Immature natural killer cell (primary cell): Measurements from ENCODE around the gene TTLL5. TPM values are rescaled to one million over a fixed set of nuclear protein-coding genes. Genes with fewer than 3 reads are reported as not detected.
A peak's percentile ranks its signal among the peaks of the same experiment; 100 is the strongest.
"Not testable (repeated sequence)": the region's sequence is repeated elsewhere in the genome, so short reads cannot be mapped to it uniquely, and the experiment has no call there.

Experiments used
- DNase-seq, 3 donors: peaks; one replicate each; pipeline ENCODE4 v3.0.0; 2022; ENCODE audit warnings: mixed read lengths in 1 of 3
- H3K27ac Mint-ChIP-seq, 6 donors: one replicate each; pipeline ENCODE4 v1.8.0; 2020; ENCODE audit warnings: mixed read lengths in 6 of 6, mild to moderate bottlenecking in 5 of 6, inconsistent platforms in 4 of 6, moderate library complexity in 3 of 6
- H3K27me3 Mint-ChIP-seq, 3 donors: one replicate each; pipeline ENCODE4 v1.8.0; 2020 to 2021; ENCODE audit warnings: low read depth in 3 of 3, mild to moderate bottlenecking in 3 of 3, mixed read lengths in 3 of 3, moderate library complexity in 3 of 3, inconsistent platforms in 1 of 3
- H3K36me3 Mint-ChIP-seq, 3 donors: one replicate each; pipeline ENCODE4 v1.8.0; 2020; ENCODE audit warnings: mixed read lengths in 3 of 3, inconsistent platforms in 2 of 3, mild to moderate bottlenecking in 2 of 3
- H3K4me1 Mint-ChIP-seq, 2 donors: one replicate each; pipeline ENCODE4 v1.8.0; 2020; ENCODE audit warnings: inconsistent platforms in 2 of 2, mild to moderate bottlenecking in 2 of 2, mixed read lengths in 2 of 2, moderate library complexity in 1 of 2
- H3K4me3 Mint-ChIP-seq, 5 donors: one replicate each; pipeline ENCODE4 v1.8.0; 2020; ENCODE audit warnings: mild to moderate bottlenecking in 5 of 5, mixed read lengths in 5 of 5, inconsistent platforms in 3 of 5, moderate library complexity in 3 of 5
- H3K9me3 Mint-ChIP-seq, 6 donors: one replicate each; pipeline ENCODE4 v1.8.0; 2020; ENCODE audit warnings: mild to moderate bottlenecking in 6 of 6, mixed read lengths in 6 of 6, inconsistent platforms in 4 of 6, moderate library complexity in 3 of 6
- polyA plus RNA-seq, 3 donors: library from polyadenylated mRNA; unstranded; fragments of 300-500 nt; fragmentation: Illumina TruSeq; gene quantifications; one replicate each; pipeline ENCODE4 v1.2.3, GENCODE V29; 2021

The TTLL5 gene
- polyA plus RNA-seq, 3 donors from 2014 or later = 6.9 to 10.4 TPM; not detected in 1

DNA sequence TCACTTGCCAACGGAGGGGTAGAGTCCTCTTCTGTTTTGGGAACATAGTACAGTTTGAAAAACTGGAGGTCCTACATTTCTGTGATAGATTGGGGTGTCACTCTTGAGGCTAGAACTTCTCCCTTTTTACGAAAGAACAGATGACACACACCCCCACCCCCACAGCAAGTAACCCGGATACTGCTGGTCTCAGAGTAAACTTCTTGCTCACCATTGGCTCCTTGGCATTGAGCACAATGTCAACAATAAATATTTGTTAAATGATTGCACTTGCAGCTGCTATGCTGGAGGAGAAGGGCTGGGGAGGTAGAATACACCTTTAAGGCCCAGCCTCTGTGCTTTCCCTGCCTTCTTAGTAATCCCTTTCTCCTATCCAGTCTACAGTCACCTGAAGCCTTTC, 170.9 kb downstream of the TTLL5 start:
- H3K27ac Mint-ChIP-seq = peak overlapping the region in 1 of 6 donors; percentile 62
- peaks cover 3 to 21% (median 15%) of the 10 kb centered on the region in 3 donors for H3K36me3 Mint-ChIP-seq
- peaks cover 14 to 22% of the 10 kb centered on the region in 2 donors for H3K4me1 Mint-ChIP-seq
- peak overlapping the region in 2 of 5 donors; percentile 6 to 48 for H3K4me3 Mint-ChIP-seq
- peaks cover 0 to 2% (median 0%) of the 10 kb centered on the region in 3 donors for H3K27me3 Mint-ChIP-seq
- no peaks in the 10 kb centered on the region for H3K9me3 Mint-ChIP-seq
- DNase-seq = no peak

DNA sequence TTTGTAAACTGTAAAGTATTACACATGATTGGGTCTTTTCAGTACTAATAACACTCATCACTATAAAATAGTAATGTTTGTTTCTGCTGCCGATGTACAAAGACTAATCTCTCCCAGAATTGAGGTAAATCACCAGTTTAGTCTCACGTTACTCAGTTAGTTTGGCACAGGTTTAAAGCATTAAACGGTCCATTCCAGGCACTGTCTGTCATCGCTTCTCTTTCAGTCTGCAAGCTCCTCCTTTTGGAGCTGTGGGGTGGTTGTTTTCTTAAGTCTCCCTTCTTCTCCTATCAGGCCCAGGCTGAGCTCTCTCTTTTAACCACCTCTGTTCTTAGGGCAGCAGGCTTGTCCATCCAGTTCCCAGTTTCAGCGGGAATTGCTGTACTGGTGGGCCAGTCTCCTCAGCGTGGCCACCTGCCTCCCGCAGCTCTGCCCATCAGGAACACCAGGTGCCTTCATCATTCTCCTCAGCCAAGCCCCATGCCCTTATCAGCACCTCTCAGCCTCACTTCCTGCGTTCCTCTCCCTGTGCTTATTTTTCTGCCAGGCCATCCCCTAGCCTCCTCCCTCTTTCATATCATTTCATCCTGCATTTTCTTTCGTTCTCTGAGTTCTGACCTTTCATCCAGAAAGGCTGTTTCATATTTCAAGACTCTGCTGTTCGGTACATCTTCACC, 171.7 kb downstream of the TTLL5 start:
- Mint-ChIP-seq H3K36me3 (peaks cover 3 to 21% (median 18%) of the 10 kb centered on the region in 3 donors), H3K27ac (peak overlapping the region in 2 of 6 donors; percentile 29 to 62), H3K4me1 (peaks cover 14 to 22% of the 10 kb centered on the region in 2 donors), H3K9me3 (no peaks in the 10 kb centered on the region), H3K27me3 (peaks cover 0 to 2% (median 0%) of the 10 kb centered on the region in 3 donors), H3K4me3 (no peak overlapping the region)
- DNase-seq = no peak

DNA sequence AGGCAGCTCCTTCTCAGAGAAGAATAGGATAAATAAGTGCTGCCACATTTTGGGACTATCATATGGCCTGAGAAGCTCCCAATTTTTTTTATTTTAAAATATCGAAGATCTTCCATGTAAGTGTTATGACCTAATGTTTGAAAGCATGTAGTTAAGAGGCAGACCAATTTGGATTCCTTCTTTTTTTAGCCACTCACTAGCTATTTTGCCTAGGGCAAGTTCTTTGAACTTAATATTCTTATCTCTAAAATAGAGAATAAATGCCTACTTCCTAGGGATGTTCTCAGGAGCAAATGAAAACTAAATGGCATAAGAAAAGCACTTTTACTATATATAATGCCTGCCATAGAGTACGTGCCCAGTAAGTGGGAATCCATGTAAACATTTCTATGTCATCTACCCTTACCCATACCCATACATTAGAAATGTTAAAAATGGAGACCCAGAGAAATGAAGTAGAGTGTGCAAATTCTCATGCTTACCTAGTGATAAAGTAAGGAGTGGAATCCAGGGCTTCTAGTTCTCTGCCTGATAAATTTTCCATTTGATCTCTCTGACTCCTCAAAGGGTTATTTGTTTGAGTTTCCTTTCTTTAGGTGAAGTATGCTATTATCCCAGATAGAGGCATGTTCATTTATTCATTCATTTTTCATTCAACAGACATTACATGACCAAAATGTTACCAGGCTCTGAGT, 172.4 kb downstream of the TTLL5 start:
- Mint-ChIP-seq H3K9me3 (no peaks in the 10 kb centered on the region), H3K27ac (peak overlapping the region in 1 of 6 donors; percentile 62), H3K36me3 (peaks cover 3 to 21% (median 18%) of the 10 kb centered on the region in 3 donors), H3K4me1 (peaks cover 14 to 22% of the 10 kb centered on the region in 2 donors), H3K4me3 (no peak overlapping the region), H3K27me3 (peaks cover 0 to 2% (median 0%) of the 10 kb centered on the region in 3 donors)
- no peak for DNase-seq

DNA sequence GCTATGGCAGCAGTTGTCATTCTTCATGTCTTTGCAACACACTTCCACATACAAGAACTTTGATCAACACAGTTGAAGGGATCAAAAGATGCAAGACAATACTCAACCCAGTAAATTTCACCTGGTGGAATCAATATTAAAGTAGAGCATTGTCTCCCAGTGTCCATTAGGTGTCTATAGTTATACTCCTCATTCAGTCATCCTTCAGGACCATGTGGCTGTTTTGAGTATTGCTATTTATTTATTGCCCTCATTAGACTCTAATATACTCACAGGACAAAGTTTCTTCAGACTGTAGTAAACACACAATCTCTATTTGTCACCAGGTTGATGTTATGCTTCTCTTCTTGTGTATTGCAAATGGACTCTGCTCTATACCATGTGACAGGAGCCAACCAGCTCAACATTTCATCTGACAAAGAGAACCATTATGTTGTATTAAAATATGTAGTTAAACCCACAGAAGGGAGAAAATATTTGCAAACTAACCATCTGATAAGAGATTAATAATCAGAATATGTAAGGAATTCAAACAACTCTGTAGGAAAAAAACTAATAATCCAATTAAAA, 174.2 kb downstream of the TTLL5 start:
- Mint-ChIP-seq H3K27ac (no peak overlapping the region), H3K27me3 (no peaks in the 10 kb centered on the region), H3K4me3 (no peak overlapping the region), H3K9me3 (no peaks in the 10 kb centered on the region), H3K4me1 (peaks cover 14 to 22% of the 10 kb centered on the region in 2 donors), H3K36me3 (peaks cover 3 to 32% (median 15%) of the 10 kb centered on the region in 3 donors)
- DNase-seq = no peak

- Mint-ChIP-seq H3K27me3 (no peaks in the 10 kb centered on the region), H3K9me3 (no peaks in the 10 kb centered on the region), H3K4me1 (peaks cover 14 to 22% of the 10 kb centered on the region in 2 donors), H3K27ac (no peak overlapping the region), H3K36me3 (peaks cover 2 to 32% (median 15%) of the 10 kb centered on the region in 3 donors), H3K4me3 (no peak overlapping the region)
- DNase-seq = no peak
Observed at GRCh38 chr14:75835737-75836136, 174.7 kb downstream of the TTLL5 start.

GRCh38 chr14:75837151-75837787, 176.2 kb downstream of the TTLL5 start:
- Mint-ChIP-seq H3K9me3 (no peaks in the 10 kb centered on the region), H3K4me3 (no peak overlapping the region), H3K36me3 (peaks cover 4 to 34% (median 15%) of the 10 kb centered on the region in 3 donors), H3K27me3 (peaks cover 0 to 2% (median 0%) of the 10 kb centered on the region in 3 donors), H3K27ac (no peak overlapping the region), H3K4me1 (peaks cover 2 to 8% of the 10 kb centered on the region in 2 donors)
- DNase-seq = no peak

- Mint-ChIP-seq H3K27me3 (peaks cover 0 to 2% (median 0%) of the 10 kb centered on the region in 3 donors), H3K4me3 (no peak overlapping the region), H3K36me3 (peaks cover 3 to 20% (median 4%) of the 10 kb centered on the region in 3 donors), H3K9me3 (no peaks in the 10 kb centered on the region), H3K27ac (no peak overlapping the region), H3K4me1 (no peaks in the 10 kb centered on the region)
- DNase-seq = no peak
Observed at GRCh38 chr14:75840911-75841310, 179.9 kb downstream of the TTLL5 start.

GRCh38 chr14:75842551-75842950, 181.5 kb downstream of the TTLL5 start:
- Mint-ChIP-seq H3K36me3 (peaks cover under 1 to 22% (median 4%) of the 10 kb centered on the region in 3 donors), H3K27ac (no peak overlapping the region)

GRCh38 chr14:75844486-75844885, 183.4 kb downstream of the TTLL5 start:
- Mint-ChIP-seq H3K4me3 (no peak overlapping the region), H3K27me3 (peaks cover 0 to 3% (median 0%) of the 10 kb centered on the region in 3 donors), H3K9me3 (no peaks in the 10 kb centered on the region)

More at GRCh38 chr14:75842551-75842950, 181.5 kb downstream of the TTLL5 start:
- H3K27me3 Mint-ChIP-seq = peaks cover 0 to 2% (median 0%) of the 10 kb centered on the region in 3 donors
- DNase-seq = no peak
- H3K4me1 Mint-ChIP-seq = no peaks in the 10 kb centered on the region
- no peak overlapping the region for H3K4me3 Mint-ChIP-seq
- H3K9me3 Mint-ChIP-seq = no peaks in the 10 kb centered on the region

GRCh38 chr14:75845136-75845804, 184.2 kb downstream of the TTLL5 start:
- H3K27me3 Mint-ChIP-seq = peaks cover 0 to 3% (median 0%) of the 10 kb centered on the region in 3 donors
- H3K9me3 Mint-ChIP-seq = no peaks in the 10 kb centered on the region

More at GRCh38 chr14:75844486-75844885, 183.4 kb downstream of the TTLL5 start:
- DNase-seq = no peak
- Mint-ChIP-seq H3K36me3 (peaks cover 0 to 18% (median 4%) of the 10 kb centered on the region in 3 donors), H3K27ac (no peak overlapping the region), H3K4me1 (no peaks in the 10 kb centered on the region)

GRCh38 chr14:75846694-75847093, 185.6 kb downstream of the TTLL5 start:
- not testable (repeated sequence) for H3K27ac Mint-ChIP-seq, DNase-seq

More at GRCh38 chr14:75845136-75845804, 184.2 kb downstream of the TTLL5 start:
- Mint-ChIP-seq H3K4me1 (no peaks in the 10 kb centered on the region), H3K4me3 (no peak overlapping the region), H3K27ac (no peak overlapping the region), H3K36me3 (peaks cover 0 to 13% (median 4%) of the 10 kb centered on the region in 3 donors)
- DNase-seq = no peak

GRCh38 chr14:75847584-75847983, 186.5 kb downstream of the TTLL5 start:
- no peak for DNase-seq
- no peaks in the 10 kb centered on the region for H3K9me3 Mint-ChIP-seq
- H3K27ac Mint-ChIP-seq = no peak overlapping the region
- H3K4me1 Mint-ChIP-seq = no peaks in the 10 kb centered on the region
- H3K27me3 Mint-ChIP-seq = peaks cover 0 to 2% (median 0%) of the 10 kb centered on the region in 3 donors
- no peak overlapping the region for H3K4me3 Mint-ChIP-seq
- H3K36me3 Mint-ChIP-seq = peaks cover 0 to 8% (median 0%) of the 10 kb centered on the region in 3 donors

More at GRCh38 chr14:75846694-75847093, 185.6 kb downstream of the TTLL5 start:
- not testable (repeated sequence) for H3K36me3 Mint-ChIP-seq, H3K4me3 Mint-ChIP-seq, H3K4me1 Mint-ChIP-seq, H3K9me3 Mint-ChIP-seq, H3K27me3 Mint-ChIP-seq
